HG03045 (cell line): ENCODE measurements around the gene TAC1.
"Not testable (repeated sequence)": the region's sequence is repeated elsewhere in the genome, so short reads cannot be mapped to it uniquely, and the experiment has no call there.

Experiments
- ATAC-seq: cut with Tn5 transposase; IDR thresholded peaks from one replicate; pipeline ENCODE4 v1.9.1; 2021; ENCODE audit warnings: mild to moderate bottlenecking, moderate library complexity; ENCODE audit not compliant: unreplicated experiment

TAC1 gene, protein sequence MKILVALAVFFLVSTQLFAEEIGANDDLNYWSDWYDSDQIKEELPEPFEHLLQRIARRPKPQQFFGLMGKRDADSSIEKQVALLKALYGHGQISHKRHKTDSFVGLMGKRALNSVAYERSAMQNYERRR

DNA sequence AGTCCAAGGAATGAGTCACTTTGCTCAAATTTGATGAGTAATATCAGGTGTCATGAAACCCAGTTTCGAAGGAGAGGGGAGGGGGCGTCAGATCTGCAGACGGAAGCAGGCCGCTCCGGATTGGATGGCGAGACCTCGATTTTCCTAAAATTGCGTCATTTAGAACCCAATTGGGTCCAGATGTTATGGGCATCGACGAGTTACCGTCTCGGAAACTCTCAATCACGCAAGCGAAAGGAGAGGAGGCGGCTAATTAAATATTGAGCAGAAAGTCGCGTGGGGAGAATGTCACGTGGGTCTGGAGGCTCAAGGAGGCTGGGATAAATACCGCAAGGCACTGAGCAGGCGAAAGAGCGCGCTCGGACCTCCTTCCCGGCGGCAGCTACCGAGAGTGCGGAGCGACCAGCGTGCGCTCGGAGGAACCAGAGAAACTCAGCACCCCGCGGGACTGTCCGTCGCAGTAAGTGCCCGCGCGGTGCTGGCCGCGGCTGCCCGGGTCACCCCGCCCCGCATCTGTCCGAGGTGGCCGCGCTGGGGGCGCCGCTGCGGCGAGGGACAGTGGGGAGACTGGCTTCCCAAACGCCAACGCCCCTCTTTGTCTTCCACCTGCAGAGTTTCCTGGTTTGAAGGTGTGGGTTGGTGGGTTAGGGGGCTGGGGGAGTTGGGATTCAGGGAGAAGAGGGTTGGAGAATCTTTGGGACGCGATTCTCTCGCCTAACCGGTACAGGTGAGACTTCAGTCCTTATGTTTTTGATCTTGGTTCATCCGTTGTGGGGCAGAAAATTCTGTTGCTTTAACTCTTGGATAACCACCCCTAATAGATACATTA lies at the start of gene TAC1:
TSS of gene TAC1 (plus strand) at position 351 of the 829 bp plus-strand sequence. CDS start 527 bp downstream, outside the sequence.
- no peak for ATAC-seq

DNA sequence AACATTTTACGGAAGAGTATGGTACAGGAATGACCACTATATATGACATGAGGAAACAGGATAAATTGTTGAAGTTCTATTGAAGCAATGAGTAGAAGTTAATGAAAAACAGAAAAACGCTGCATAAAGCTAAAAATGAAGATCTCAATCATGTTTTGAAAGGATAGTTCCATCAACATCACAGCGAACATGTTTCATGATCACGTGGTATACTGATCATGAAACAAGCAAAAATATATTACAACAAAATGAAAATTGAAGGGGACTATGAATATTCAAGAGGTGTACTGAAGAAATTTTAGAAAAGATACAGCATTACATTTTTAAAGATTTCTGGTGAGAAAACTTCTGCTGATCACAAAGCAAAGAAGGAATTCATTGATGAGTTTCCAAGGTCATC lies 45.9 kb upstream of the TAC1 start:
- ATAC-seq = no peak

DNA sequence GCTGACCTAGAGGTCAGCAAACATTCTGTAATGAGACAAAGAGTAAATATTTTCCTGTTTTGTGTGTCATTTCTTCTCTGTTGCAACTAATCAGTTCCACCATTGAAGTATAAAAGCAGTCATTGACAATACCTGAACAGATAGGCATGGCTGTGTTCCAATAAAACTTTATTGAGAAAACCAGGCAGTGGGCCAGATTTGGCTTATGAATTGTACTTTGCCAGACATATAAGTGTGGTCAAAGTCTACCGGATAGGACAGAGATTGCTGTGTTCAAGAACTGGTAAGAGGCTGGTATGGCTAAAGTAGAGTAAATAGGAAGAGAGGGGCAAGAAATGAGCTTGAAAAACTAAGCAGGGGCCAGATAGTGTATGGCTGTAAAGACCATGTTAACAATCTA lies 38.3 kb upstream of the TAC1 start:
- ATAC-seq = no peak

DNA sequence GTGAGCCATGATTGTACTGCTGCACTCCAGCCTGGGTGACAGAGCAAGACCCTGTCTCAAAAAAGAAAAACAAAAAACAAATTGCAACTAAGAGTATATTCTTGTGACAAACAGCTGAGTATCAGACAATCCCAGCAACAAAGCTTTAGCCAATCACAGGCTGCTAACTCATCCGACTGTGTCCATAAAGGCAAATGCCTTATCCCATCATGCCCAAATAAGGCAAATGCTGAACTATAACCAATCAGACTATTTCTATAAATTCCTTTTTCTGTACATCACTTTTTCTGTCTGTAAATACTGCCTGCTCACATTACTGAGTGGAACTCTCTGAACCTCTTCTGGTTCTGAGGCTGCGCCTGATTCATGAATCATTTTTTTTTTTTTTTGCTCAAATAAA lies 37.5 kb upstream of the TAC1 start:
- no peak for ATAC-seq

DNA sequence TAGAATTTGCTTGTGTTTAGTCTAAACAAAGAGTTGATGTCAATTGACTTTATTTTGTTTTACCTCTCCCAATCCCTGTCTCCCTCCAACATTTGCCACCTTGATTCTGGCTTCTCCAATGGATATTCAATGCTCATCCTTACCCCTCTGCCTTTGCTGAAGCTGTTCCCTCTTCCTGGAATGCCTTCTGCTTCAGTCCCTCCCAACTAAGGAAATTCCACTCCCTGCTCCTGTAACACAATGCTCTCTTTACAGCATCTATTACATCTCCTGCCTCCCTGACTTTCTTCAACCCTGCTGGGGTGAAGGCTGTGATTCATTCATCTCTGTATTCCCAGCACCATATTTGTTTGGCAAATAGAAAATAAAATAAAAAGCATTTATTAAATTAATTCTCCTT lies 34.5 kb upstream of the TAC1 start:
- no peak for ATAC-seq

DNA sequence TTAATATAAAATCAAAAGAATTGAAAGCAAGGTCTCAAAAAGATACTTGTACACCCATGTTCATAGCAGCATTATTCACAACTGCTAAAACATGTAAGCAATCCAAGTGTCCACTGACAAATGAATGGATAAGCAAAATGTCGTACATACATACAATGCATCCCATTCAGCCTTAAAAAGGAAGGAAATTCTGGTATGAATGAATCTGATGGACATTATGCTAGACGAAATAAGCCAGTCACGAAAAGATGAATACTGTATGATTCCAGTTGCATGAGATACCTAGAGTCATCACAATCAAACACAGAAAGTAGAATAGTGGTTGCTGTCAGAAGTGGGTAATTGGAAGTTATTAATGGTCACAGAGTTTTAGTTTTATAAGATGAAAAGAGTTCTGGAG lies 9.5 kb upstream of the TAC1 start:
- ATAC-seq = no peak

DNA sequence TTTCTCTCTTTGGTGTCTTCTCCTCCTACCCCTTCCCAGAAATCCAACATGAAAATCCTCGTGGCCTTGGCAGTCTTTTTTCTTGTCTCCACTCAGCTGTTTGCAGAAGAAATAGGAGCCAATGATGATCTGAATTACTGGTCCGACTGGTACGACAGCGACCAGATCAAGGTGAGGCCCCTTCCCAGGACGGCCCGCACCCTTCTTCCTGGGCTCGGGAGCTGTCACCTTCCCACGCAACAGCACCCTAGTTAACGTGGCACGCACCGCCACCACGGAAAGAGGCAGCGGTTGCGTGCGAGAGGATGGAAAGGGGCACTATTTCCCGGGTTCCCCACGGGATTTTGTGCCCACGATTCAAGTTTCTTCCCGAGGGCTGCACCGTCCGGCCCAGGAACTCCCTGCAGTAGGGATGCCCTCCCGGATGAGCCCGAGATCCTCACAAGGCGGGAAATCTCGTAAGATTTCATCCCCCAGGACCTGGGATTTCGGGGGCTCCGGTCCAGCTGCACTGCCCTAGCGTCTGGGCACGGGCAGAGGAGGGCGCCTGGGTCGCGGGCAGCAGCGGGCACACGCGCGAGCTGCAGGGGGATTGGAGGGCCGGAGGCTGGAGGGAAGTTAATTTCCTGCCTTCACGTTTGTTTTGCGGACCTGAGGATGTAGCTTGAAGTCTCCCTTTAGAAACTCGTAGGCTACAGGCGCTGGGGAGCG lies 834 bp downstream of the TAC1 start:
- no peak for ATAC-seq

DNA sequence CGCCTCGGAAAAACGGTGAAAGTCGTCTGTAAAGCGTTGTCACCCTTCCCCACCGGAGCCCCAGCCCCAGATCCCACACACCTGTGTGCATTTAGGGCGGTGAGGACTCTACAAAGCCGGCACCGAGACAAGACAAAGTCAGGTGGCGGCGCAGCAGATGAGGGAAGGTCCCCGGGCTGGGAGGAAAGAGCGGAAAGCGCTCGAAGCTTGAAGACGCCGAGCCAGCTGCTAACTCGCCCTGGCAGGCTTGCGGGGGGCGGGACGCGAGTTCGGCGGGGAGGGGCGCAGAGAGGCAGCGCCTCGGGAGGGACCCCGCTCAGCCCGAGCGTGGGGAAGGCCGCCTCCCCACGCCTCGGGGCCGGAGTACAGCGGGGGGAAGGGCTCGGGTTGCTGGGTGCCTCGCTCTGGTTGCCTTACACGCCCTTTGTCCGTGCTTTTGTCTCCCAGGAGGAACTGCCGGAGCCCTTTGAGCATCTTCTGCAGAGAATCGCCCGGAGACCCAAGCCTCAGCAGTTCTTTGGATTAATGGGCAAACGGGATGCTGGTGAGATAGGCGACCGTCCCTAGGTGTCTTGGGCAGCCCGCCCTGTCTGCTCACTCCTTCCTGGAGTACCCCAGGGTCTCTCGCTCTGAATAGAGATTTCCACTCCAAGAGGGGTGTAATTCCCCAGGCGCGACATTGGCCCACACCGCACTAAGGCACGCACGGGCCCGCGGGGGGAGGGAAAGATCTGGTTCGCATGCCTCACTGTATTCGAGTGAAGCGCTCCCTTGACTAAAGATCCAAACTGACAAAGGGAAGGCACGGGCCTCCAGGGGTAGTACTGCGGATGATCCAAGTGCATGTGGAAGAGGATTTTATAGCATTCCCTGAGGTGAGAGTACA lies 1.6 kb downstream of the TAC1 start:
- no peak for ATAC-seq

DNA sequence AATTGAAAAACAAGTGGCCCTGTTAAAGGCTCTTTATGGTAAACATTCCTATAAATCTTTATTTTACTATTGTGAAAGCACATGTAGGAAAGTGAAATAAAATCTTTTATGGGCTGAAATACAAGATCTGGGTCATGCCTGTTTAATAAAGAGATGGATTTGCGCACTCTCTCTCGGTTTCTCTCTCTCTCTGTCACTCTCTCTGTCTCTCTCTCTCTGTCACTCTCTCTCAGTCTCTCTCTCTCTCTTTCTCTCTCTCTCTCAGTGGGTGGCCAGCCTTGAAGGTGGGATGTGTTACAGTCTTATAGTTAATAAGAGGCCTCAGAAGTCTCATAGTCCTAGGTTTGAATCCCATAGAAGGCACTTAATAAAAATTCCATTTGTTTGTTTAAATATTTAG lies 2.4 kb downstream of the TAC1 start:
- ATAC-seq = no peak

DNA sequence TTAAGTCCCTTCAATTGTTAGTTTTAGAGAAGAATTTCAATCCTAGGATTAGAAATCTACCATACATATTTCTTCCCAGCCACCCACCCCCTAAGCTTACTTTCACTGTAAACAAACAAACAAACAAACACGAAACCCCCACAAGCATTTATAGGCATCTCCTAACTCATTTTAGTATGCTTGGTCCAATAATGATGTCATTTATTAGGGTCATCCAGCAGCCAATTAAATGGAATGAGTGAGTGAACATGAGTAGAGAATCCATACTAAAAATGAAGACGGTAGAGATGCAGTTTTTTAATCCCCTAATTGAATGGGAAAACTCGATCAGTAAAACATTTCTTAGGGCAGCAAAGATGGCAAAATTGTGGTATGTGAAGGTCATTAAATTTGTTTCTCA lies 3.2 kb downstream of the TAC1 start:
- ATAC-seq = no peak

DNA sequence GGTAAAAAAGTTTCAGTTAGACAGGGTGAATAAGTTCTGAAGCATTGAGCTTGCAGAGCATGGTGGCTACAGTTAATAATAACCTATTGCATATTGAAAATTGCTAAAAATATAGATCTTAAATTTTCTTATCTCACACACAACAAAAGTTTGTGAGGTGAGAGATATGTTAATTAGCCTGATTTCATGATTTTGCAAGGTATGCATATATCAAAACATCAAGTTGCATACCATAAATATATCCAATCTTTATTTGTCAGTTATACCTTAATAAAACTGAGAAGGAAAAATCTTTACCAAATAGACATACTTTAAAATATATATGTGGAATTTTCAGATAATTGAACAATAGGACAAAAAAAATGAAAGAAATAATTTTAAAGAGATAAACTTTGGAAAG lies 16.6 kb downstream of the TAC1 start:
- ATAC-seq = no peak

DNA sequence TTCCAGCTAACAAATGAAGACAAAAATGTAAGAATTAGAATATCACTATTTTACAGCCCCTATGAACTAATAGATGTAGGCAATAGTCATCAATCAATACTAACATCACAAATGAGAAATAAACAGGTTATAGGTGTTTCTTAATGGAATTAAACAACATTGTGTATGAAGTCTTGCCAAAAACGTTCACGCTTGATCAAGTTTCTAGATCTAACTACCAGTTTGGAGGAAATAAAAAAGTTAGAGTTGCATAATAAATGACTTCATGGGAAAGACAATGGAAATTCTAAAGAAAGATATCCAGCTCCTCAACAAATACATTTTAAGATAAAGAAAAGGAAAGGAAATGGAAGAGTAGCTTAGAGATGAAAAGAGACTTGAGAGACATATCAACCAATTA lies 19.7 kb downstream of the TAC1 start:
- no peak for ATAC-seq

DNA sequence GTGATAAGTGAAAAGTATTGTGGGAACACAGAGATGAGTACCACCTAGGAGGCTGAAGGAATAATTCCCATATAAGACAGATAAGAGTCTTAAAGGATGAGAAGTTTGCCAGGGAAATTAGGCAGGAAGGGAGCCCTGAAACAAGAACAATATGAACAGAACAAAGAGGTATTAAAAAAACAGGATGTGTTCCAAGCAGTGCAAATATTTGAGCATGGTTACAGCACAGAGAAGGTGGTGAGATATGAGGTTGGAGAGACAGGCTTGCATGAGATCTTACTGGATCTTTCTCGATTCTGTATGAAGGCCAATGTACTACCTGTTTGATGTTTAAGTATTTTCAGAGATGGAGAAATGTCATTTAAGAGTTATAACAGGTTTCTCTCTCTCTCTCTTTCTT lies 20.3 kb downstream of the TAC1 start:
- no peak for ATAC-seq

DNA sequence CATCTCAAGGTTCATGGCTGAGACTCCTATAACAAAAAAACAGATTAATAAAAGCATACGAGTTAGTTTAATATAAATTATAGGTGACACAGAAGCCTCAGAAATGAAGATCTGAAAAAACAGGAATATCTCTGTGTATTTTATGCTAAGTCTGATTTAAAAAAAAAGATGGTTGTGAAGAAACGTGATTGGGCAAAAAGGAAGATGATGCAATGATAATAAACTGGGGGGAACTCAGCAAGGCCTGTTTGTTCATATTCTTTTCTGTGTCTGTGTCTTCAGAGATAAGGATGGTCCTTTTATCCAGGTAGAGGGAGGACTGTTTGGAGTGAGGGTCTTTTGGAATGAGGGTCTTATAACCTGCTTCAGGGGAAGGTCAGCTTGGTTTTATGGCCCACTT lies 25.9 kb downstream of the TAC1 start:
- no peak for ATAC-seq

DNA sequence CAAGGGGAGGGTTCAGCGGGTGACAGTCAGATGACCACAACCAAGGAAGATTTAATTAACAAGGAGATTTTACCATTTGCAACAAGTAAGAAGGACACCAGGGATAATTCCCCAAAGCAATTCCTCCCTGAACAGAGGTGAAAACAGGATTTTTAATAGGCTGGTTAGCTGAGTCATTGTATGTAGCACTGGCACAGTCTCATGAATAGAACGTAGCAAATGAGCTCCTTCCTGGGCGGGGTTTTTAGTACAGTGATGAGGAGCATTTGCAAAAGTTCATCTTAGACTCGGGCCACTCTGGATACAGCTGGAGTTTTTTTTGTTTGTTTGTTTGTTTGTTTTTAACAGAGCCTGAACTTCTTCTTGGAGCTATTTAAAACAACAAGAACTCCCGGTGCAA lies 39.0 kb downstream of the TAC1 start:
- no peak for ATAC-seq

DNA sequence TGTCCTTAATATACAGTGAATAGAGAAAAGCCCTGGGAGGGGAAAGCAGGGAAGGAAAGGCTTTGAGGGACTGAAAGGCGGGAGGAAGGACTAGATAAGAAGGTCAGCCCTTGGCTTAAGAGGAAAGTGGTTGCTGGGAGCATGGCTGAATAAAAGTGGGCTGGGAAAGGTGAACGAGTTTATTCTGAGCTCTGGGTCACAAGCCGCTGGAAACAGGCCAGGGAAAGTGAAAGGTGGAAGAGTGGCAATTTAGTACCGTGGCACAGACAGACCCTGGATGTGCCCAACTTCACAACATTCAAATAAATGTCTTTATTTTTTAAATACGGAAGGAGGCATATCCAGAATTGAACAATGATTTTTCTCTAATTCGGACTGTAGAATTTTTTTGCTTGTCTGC lies 39.7 kb downstream of the TAC1 start:
- no peak for ATAC-seq

DNA sequence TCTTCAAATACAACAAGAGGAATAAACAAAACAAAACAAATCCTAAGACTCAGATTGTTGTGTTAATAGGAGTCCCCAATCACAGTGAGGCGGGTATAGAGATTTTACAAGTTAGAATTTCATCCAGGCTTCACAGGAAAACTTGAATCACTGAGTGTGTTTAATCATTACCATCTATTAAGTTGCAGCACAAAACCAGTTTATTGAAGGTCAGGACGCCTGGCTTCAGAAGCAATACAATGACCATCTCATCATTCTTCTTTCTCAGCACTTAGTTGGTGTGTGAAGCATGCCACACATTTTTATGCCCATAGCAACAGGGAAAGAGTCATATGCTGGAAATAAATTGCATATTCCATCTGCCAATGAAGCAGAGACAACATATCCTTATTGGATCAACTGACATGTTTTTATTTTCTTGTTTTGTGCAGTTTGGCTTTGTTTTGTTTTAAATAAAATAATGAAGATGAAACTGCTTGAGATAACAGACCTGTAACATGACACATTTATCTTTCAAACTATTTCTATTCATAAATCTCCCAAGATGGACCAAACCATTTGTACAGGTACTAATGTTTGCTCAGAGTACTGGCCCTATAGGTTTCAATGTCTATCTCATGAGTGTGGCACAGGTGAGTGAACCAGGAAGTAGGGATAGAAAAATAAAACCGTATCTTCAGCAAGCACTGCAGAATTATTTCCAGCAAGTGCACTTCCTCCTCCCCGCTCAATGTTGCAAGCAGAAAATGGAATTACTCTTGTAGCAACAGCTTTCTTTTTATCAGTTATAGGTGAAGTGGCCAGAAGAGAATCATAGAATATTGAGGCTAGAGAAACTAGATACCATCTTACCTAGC lies 40.4 kb downstream of the TAC1 start:
- ATAC-seq = no peak

DNA sequence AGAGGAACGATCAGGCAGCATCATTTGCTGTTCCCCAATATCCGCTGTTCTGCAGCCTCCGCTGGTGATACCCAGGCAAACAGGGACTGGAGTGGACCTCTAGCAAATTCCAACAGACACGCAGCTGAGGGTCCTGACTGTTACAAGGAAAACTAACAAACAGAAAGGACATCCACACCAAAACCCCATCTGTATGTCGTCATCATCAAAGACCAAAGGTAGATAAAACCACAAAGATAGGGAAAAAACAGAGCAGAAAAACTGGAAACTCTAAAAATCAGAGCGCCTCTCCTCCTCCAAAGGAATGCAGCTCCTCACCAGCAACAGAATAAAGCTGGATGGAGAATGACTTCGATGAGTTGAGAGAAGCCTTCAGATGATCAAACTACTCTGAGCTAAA lies 54.5 kb downstream of the TAC1 start:
- not testable (repeated sequence) for ATAC-seq
